GM12865 (cell line): ENCODE measurements around the gene IGSF9B.

Experiments used
- DNase-seq: peaks from one replicate; pipeline ENCODE4 v3.0.0; 2010; ENCODE audit warnings: low read depth
- H3K4me3 ChIP-seq: 2 replicates; pipeline ENCODE4 v1.5.1; 2011; ENCODE audit warnings: mild to moderate bottlenecking, low read depth, low read length, control low read depth
- TF ChIP-seq, protein P1 (sequence below): IDR thresholded peaks from 2 replicates; pipeline ENCODE4 v1.5.1; 2011; ENCODE audit warnings: low read length, control low read depth, low read depth, inconsistent platforms; ENCODE audit not compliant: insufficient read depth; ENCODE audit errors: missing control alignments

Gene IGSF9B

DNA sequence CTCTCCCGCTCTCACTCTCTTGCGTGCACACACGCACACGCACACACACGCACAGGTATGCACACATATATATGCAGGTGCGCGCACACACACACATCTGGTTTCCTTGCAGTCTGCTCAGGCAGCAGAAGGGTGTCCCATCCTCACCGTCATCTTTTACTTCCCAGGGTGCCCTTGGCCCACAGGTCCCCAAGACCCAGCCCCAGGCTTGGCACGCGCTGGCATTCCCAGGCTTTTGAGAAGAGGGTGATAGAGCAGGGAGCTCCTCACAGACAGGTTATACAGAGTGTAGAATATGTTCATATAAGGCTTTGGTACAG lies 59.5 kb downstream of the IGSF9B start:
- H3K4me3 ChIP-seq = no peak overlapping the region
- DNase-seq = no peak
- TF ChIP-seq, protein P1, sequence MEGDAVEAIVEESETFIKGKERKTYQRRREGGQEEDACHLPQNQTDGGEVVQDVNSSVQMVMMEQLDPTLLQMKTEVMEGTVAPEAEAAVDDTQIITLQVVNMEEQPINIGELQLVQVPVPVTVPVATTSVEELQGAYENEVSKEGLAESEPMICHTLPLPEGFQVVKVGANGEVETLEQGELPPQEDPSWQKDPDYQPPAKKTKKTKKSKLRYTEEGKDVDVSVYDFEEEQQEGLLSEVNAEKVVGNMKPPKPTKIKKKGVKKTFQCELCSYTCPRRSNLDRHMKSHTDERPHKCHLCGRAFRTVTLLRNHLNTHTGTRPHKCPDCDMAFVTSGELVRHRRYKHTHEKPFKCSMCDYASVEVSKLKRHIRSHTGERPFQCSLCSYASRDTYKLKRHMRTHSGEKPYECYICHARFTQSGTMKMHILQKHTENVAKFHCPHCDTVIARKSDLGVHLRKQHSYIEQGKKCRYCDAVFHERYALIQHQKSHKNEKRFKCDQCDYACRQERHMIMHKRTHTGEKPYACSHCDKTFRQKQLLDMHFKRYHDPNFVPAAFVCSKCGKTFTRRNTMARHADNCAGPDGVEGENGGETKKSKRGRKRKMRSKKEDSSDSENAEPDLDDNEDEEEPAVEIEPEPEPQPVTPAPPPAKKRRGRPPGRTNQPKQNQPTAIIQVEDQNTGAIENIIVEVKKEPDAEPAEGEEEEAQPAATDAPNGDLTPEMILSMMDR = no peak

DNA sequence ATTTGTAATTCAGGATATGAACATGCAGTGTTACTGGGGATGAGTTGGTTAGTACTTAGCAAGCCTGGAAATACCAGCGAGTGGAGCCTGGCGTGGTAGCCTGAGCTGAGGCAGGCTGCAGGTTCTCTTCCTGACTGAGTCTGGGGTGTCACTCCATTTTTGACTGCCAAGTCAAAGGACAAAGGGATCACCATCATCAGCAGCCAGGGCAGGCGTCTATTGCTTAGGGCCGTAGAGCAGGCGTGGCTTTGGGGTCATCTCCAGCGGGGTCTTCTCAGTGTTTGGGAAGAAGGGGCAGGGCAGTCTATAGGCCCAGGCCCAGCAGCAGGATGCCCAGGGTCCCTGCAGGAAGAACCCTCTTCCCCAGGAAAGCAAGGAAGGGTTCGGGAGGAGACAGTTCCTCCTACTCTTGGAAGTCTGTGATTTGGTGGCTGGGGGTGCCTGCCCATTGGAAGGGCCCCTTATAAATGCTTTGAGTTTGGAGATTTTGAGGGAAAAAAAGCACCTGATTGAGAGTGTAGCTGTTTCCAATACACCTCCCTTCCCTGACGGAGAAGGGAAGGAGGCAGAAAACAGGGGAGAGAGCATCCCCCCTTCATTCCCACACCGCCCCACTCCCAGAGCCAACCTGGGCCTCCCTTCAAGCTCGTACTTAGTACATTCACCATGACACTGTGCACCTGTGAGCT lies 60.0 kb downstream of the IGSF9B start:
- TF ChIP-seq, protein P1 = no peak
- H3K4me3 ChIP-seq = no peak overlapping the region
- DNase-seq = no peak

DNA sequence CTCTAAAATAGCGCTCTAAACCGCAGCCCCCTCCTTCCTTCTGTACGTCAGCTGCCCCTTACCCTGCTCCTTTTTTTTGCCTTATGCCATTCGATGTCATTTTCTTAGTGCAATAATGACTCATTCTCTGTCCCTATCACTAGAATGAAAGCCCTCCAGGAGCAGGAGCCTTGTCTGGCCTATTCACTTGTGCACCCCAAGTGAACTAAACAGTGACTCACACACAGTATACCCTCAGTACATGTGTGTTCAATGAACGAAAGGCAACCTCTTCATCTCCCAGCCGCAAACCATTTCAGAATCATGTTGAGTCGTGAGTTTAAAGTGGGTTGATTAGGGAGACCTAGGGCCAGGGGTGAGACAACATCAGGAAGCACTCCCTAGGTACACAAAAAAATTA lies 60.7 kb downstream of the IGSF9B start:
- H3K4me3 ChIP-seq = no peak overlapping the region
- TF ChIP-seq, protein P1 = no peak
- peak; percentile 50 for DNase-seq

- TF ChIP-seq, protein P1 = no peak
- no peak overlapping the region for H3K4me3 ChIP-seq
- DNase-seq = no peak
These were observed 61.2 kb downstream of the IGSF9B start for GRCh38 chr11:133895551-133895950.

GRCh38 chr11:133895061-133895479 lies 61.7 kb downstream of the IGSF9B start:
- H3K4me3 ChIP-seq = no peak overlapping the region

DNA sequence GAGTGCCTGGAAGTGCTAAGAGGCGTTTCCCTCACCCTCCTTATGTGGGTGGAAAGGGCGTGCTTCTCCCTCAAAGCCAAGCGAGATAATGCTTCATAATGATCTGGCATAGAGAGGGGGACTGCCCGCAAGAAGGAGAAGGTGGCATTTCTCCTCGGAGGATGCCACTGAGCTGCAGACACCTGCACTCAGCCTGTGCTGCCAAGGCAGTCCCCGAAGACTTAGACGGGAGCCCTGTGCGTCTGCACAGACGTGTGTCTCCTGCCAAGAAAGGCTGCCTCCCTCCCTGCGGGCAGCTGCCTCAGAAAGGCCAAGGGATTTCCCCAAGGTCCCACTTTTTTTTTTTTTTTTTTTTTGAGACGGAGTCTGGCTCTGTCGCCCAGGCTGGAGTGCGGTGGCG lies 63.4 kb downstream of the IGSF9B start:
- DNase-seq = no peak
- no peak overlapping the region for H3K4me3 ChIP-seq
- TF ChIP-seq, protein P1 = no peak

More at GRCh38 chr11:133895061-133895479, 61.7 kb downstream of the IGSF9B start:
- TF ChIP-seq, protein P1 = no peak
- DNase-seq = peak; percentile 45
